K562 (cell line): Measurements from ENCODE around the gene ACTN4. TPM values are rescaled to one million over a fixed set of nuclear protein-coding genes. Genes with fewer than 3 reads are reported as not detected.

Source experiments
- ATAC-seq: fragments of 200-7000 bp; cut with Tn5 transposase; 3 replicates; pipeline ENCODE4 v1.9.1; 2020; ENCODE audit warnings: moderate library complexity
- BruUV-seq: library from RNA; stranded (reverse); fragments of 400-500 nt; replicated peaks from 2 replicates; lab custom pipeline; 2021; lab: Mats Ljungman, UMichigan
- CTCF ChIA-PET: fragments of 300-600 bp; formaldehyde crosslinking; extraction: SDS; loops from one replicate; lab custom pipeline; 2021; ENCODE audit warnings: low intra/inter-chr PET ratio; lab: Yijun Ruan, JAX
- POLR2A ChIA-PET: fragments of 300-600, 350-650 bp; sonication (Branson Sonifier 250); formaldehyde crosslinking; extraction: SDS; loops from one replicate; lab custom pipeline; 2021; ENCODE audit warnings: antibody characterized with exemption, inconsistent platforms; lab: Yijun Ruan, JAX
- DNase-seq, 4 experiments: peaks; one replicate each; pipeline versions ENCODE4 v3.0.0 to v3.0.0-alpha.2; 2011 to 2018; ENCODE audit warnings: low spot score in 3 of 4, mixed read lengths in 3 of 4; ENCODE audit errors: extremely low read depth in 1 of 4
- FAIRE-seq: peaks from 2 replicates; lab custom pipeline; 2011; peaks lifted over from hg19 to GRCh38; lab: Jason Lieb, UNC
- H2AFZ ChIP-seq: 2 replicates; pipeline ENCODE4 v1.6.0; 2011; ENCODE audit warnings: low read depth, low read length, control low read depth, inconsistent platforms
- H3K27ac ChIP-seq: fragments of 200-600 bp; 3 replicates; pipeline ENCODE4 v1.8.0; 2011; ENCODE audit warnings: low read depth, mild to moderate bottlenecking, control low read depth, inconsistent platforms, low read length, moderate library complexity, mixed read lengths; ENCODE audit errors: extremely low read depth
- H3K27me3 ChIP-seq, 2 experiments: fragments of 300-600 bp in 1 of 2; 2 replicates in 1 of 2; 3 replicates in 1 of 2; pipeline versions ENCODE4 v1.6.0 to v1.8.0; 2011; ENCODE audit warnings: inconsistent platforms in 2 of 2, low read length in 2 of 2, mild to moderate bottlenecking in 1 of 2, mixed read lengths in 1 of 2, moderate library complexity in 1 of 2; ENCODE audit not compliant: control insufficient read depth in 2 of 2, insufficient read depth in 2 of 2
- H3K36me3 ChIP-seq: fragments of 300-600 bp; 3 replicates; pipeline ENCODE4 v1.8.0; 2011; ENCODE audit warnings: mild to moderate bottlenecking, low read length, inconsistent platforms; ENCODE audit not compliant: control insufficient read depth, insufficient read depth
- H3K4me1 ChIP-seq, 2 experiments: fragments of 200-600 bp in 1 of 2; replicated peaks in 1 of 2; 2 replicates in 1 of 2; 3 replicates in 1 of 2; pipeline versions ENCODE4 v1.5.1 to v1.8.0; 2011; ENCODE audit warnings: inconsistent platforms in 2 of 2, low read length in 2 of 2, mild to moderate bottlenecking in 1 of 2, mixed read lengths in 1 of 2, moderate library complexity in 1 of 2; ENCODE audit not compliant: control insufficient read depth in 2 of 2, insufficient read depth in 2 of 2
- H3K4me2 ChIP-seq: 2 replicates; pipeline ENCODE4 v1.6.1; 2011; ENCODE audit warnings: low read length, control low read depth, inconsistent platforms, mixed read lengths; ENCODE audit not compliant: insufficient read depth
- H3K4me3 ChIP-seq: fragments of 200-600 bp; sonication (generic), shearing (Covaris generic); 2 replicates; pipeline ENCODE4 v1.5.1; 2016; ENCODE audit warnings: control low read depth, inconsistent platforms
- H3K79me2 ChIP-seq: fragments of 200-600 bp; 3 replicates; pipeline ENCODE4 v1.8.0; 2011; ENCODE audit warnings: low read length, inconsistent platforms; ENCODE audit not compliant: control insufficient read depth, insufficient read depth
- H3K9ac ChIP-seq, 2 experiments: 2 replicates each; pipeline versions ENCODE4 v1.6.0 to v1.6.1; 2011; ENCODE audit warnings: low read depth in 2 of 2, low read length in 2 of 2, control low read depth in 1 of 2, inconsistent platforms in 1 of 2, mild to moderate bottlenecking in 1 of 2, mixed read lengths in 1 of 2; ENCODE audit not compliant: insufficient read depth in 1 of 2
- H3K9me1 ChIP-seq: one replicate; pipeline ENCODE4 v1.6.0; 2011; ENCODE audit warnings: inconsistent platforms, mild to moderate bottlenecking, low read length, moderate library complexity; ENCODE audit not compliant: control insufficient read depth, insufficient read depth
- H3K9me3 ChIP-seq: replicated peaks from 2 replicates; pipeline ENCODE4 v1.5.1; 2011; ENCODE audit warnings: low read depth, low read length, inconsistent platforms; ENCODE audit not compliant: control insufficient read depth, insufficient read depth
- H4K20me1 ChIP-seq: replicated peaks from 2 replicates; pipeline ENCODE4 v1.6.1; 2011; ENCODE audit warnings: low read length, inconsistent platforms, mixed read lengths; ENCODE audit not compliant: control insufficient read depth, insufficient read depth
- KAT7 ChIP-seq: sonication (generic); formaldehyde crosslinking; IDR thresholded peaks from 2 replicates; pipeline ENCODE4 v1.8.0; 2022; ENCODE audit warnings: missing genetic modification reagents, mild to moderate bottlenecking, borderline replicate concordance
- KDM4B ChIP-seq, 2 experiments: fragments of 450-650 bp in 1 of 2; sonication (generic) in 1 of 2; IDR thresholded peaks; 2 replicates each; pipeline ENCODE4 v1.6.1; 2016 to 2017; ENCODE audit warnings: borderline replicate concordance in 2 of 2, antibody characterized with exemption in 1 of 2, low read depth in 1 of 2, mild to moderate bottlenecking in 1 of 2
- KLF1 ChIP-seq: fragments of 450-650 bp; IDR thresholded peaks from 2 replicates; pipeline ENCODE4 v1.6.1; 2016; ENCODE audit warnings: missing genetic modification characterization, missing compliant biosample characterization
- SIN3B ChIP-seq: fragments of 450-650 bp; IDR thresholded peaks from 2 replicates; pipeline ENCODE4 v1.6.1; 2017; ENCODE audit warnings: low read depth, mild to moderate bottlenecking, moderate library complexity
- ZBTB33 ChIP-seq: sonication (generic); formaldehyde crosslinking; IDR thresholded peaks from 2 replicates; pipeline ENCODE4 v1.8.1; 2023; ENCODE audit warnings: mild to moderate bottlenecking, missing genetic modification reagents
- WGBS: fragments of 100-300 bp; shearing (Covaris generic); methylation state at CpG from one replicate; pipeline ENCODE4 v1.1.6; 2016; ENCODE audit warnings: low coverage, mixed read lengths; ENCODE audit not compliant: insufficient coverage; ENCODE audit errors: missing lambda C conversion rate; 5-methylcytosine and 5-hydroxymethylcytosine counted together
- in situ Hi-C: fragments of 300-500 bp; cut with MboI; formaldehyde crosslinking; loops from 4 replicates; pipeline ENCODE4 v1.15.0; 2018; ENCODE audit warnings: inconsistent platforms, mixed read lengths
- intact Hi-C: fragments of 100-400 bp; cut with micrococcal nuclease; formaldehyde crosslinking; loops from 2 replicates; pipeline ENCODE4 v1.14.2; 2022
- polyA plus RNA-seq, 8 experiments: library from polyadenylated mRNA; depleted of rRNA in 4 of 8; stranded (reverse) in 5 of 8; unstranded in 3 of 8; fragments of >200 nt; fragmentation: Nextera tagmentation in 2 of 8; fragmentation: Illumina TruSeq in 1 of 8; extraction: Ambion mirVana in 2 of 8; extraction: Trizol in 1 of 8; gene quantifications; 2 replicates each; pipeline versions ENCODE4 v1.2.1 to v1.2.3, GENCODE V29; 2011 to 2014; ENCODE audit warnings: inconsistent platforms in 1 of 8, missing spikeins in 1 of 8
- total RNA-seq, 7 experiments: library from RNA; depleted of rRNA in 6 of 7; stranded (reverse); fragments of >200 nt in 6 of 7; fragmentation: Illumina TruSeq in 2 of 7; extraction: Trizol in 2 of 7; gene quantifications; 2 replicates each; pipeline versions ENCODE4 v1.2.1 to v1.2.3, GENCODE V29; 2011 to 2021; ENCODE audit warnings: low replicate concordance in 1 of 7

ACTN4 gene
- total and polyA plus RNA-seq, 9 of the 15 experiments (the other 6 are each of a cell fraction or from before 2014, with no cell fraction given): 3.1 to 385 (median 125) TPM

- TF ChIP-seq KDM4B (IDR thresholded peaks at IDR 0.05; ENCODE audit: borderline replicate concordance in 2 of 2, low read depth in 1 of 2) (no peak), SIN3B (no peak)
Observed at GRCh38 chr19:38740932-38741331, 93.5 kb downstream of the ACTN4 start (continued).

GRCh38 chr19:38741670-38742069 is 94.2 kb downstream of the ACTN4 start:
- Histone ChIP-seq H2AFZ (no peak overlapping the region), H3K9me1 (no peaks in the 10 kb centered on the region), H3K27ac (no peak overlapping the region), H3K9me3 (no peaks in the 10 kb centered on the region), H3K9ac (peak overlapping the region in 1 of 2 experiments; percentile 24; a peak in 1 of 4 replicates), H4K20me1 (no peaks in the 10 kb centered on the region), H3K4me3 (no peak overlapping the region), H3K36me3 (no peaks in the 10 kb centered on the region), H3K4me2 (no peak overlapping the region), H3K79me2 (peaks cover 8% of the 10 kb centered on the region; the same call in 1 of the 3 replicates), H3K27me3 (no peaks in the 10 kb centered on the region), H3K4me1 (peaks cover 21 to 44% of the 10 kb centered on the region in 2 experiments)
- no peak for FAIRE-seq
- CTCF ChIA-PET: no interaction called here
- TF ChIP-seq KAT7 (CRISPR knock-in tag) (no peak), KLF1 (tag) (no peak), ZBTB33 (CRISPR knock-in tag) (peak; percentile 22; the same call in 1 of the 2 replicates)
- in situ Hi-C loops (no loop called here), intact Hi-C loops (no loop called here)
- DNase-seq: no peak
- no peak for ATAC-seq
- POLR2A ChIA-PET: interaction anchor here (0.6 to 1.5 kb wide), 2 partner anchors 89 to 107 kb away, joined by 3 to 5 read pairs; no protein-coding TSS in a partner anchor
- 84% methylated on average over 15 of the region's 15 CpGs for WGBS
- no TSS peak for BruUV-seq
